ENCODE measurements around the gene CTAG1B. TPM values are rescaled to one million over a fixed set of nuclear protein-coding genes. Genes with fewer than 3 reads are reported as not detected.
"Not testable (repeated sequence)": the region's sequence is repeated elsewhere in the genome, so short reads cannot be mapped to it uniquely, and the experiment has no call there.

Gene CTAG1B
- polyA plus RNA-seq, 1 experiment = not detected

DNA sequence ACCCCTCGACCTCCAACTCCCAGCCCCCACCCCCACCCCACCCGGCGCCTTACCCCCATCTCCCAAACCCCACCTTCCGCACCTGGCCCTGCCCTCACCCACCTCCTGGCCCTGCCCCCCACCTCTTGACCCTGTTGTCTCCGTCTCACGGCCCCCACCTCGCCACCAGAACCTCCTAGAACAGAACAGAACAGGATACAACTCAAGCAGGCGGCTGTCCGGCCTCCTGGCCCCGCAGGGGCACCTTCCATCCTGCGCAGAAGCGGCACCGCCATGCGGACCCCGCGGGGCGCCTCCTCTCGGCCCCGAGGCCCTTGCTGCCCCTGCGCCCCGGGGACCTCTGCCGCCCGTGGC, 33.9 kb upstream of the CTAG1B start:
- H3K4me3 ChIP-seq (ENCODE audit: low read depth, low read length) = no peak overlapping the region
- no peaks in the 10 kb centered on the region for H3K36me3 ChIP-seq (ENCODE audit: control insufficient read depth, insufficient read depth, low read length)
- POLR2A ChIA-PET = no interaction called here
- no peak for DNase-seq (ENCODE audit: low read depth)
- CTCF ChIA-PET = no interaction called here
- TF ChIP-seq, protein P1, sequence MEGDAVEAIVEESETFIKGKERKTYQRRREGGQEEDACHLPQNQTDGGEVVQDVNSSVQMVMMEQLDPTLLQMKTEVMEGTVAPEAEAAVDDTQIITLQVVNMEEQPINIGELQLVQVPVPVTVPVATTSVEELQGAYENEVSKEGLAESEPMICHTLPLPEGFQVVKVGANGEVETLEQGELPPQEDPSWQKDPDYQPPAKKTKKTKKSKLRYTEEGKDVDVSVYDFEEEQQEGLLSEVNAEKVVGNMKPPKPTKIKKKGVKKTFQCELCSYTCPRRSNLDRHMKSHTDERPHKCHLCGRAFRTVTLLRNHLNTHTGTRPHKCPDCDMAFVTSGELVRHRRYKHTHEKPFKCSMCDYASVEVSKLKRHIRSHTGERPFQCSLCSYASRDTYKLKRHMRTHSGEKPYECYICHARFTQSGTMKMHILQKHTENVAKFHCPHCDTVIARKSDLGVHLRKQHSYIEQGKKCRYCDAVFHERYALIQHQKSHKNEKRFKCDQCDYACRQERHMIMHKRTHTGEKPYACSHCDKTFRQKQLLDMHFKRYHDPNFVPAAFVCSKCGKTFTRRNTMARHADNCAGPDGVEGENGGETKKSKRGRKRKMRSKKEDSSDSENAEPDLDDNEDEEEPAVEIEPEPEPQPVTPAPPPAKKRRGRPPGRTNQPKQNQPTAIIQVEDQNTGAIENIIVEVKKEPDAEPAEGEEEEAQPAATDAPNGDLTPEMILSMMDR (IDR thresholded peaks at IDR 0.05; ENCODE audit: insufficient read depth, low read depth, low read length) = no peak
- H3K27me3 ChIP-seq (ENCODE audit: control insufficient read depth, insufficient read depth, low read length) = no peaks in the 10 kb centered on the region

DNA sequence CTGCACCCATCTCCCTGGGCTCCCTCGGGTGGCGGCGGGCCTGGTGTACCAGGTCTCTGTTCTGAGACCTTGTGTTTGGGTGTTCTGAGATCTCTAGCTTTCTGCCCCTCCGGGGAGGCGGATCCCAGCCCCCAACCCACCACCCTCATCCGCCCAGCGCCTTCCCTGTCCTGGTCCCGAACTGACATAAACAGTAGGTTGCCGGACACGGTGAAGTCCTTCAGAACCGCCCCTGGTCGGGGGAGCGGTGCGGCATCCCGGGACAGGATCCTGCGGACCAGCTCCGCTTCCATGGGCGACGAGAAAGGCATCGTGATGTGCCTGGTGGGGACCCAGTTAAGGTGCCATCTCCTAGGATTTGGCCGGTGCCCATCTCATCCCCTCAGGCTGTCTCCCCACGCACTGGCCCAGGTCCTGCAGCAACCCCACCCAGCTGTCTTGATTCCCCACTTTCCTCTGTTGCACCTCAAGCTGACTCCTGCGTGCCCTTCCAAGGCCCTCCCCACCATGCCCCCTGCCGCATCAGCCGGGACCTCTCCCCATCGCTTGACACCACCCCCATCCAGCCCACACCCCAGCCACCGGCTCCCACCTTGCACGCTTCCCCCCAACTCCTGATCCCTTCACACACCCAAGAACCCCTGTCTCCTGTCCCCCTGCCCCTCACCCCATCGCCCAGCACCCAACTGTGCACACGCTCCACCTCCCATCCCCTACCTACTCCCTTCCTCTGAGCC, 33.4 kb upstream of the CTAG1B start:
- Histone ChIP-seq H3K36me3 (ENCODE audit: control insufficient read depth, insufficient read depth, low read length) (no peaks in the 10 kb centered on the region), H3K27me3 (ENCODE audit: control insufficient read depth, insufficient read depth, low read length) (no peaks in the 10 kb centered on the region), H3K4me3 (ENCODE audit: low read depth, low read length) (no peak overlapping the region)
- ChIA-PET POLR2A (no interaction called here), CTCF (no interaction called here)
- TF ChIP-seq, protein P1 (IDR thresholded peaks at IDR 0.05; ENCODE audit: insufficient read depth, low read depth, low read length) = no peak
- DNase-seq (ENCODE audit: low read depth) = no peak

DNA sequence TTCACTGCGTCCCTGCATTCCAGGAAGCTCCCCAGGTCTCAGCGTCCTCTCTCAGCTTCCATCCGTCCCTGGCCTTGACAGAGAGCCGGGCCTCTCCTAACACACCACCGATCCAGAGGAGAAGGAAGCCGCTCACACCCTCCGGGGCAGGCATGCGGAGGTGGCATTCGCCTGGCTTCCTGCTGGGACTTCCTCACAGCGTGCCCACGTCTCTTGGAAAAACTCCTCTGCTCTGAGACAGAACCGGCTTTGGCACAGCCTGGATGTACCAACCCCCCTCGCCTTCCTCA, 31.1 kb upstream of the CTAG1B start:
- no peak for DNase-seq (ENCODE audit: low read depth)
- H3K4me3 ChIP-seq (ENCODE audit: low read depth, low read length) = no peak overlapping the region
- TF ChIP-seq, protein P1 (IDR thresholded peaks at IDR 0.05; ENCODE audit: insufficient read depth, low read depth, low read length) = no peak
- CTCF ChIA-PET = no interaction called here
- POLR2A ChIA-PET = no interaction called here
- no peaks in the 10 kb centered on the region for H3K36me3 ChIP-seq (ENCODE audit: control insufficient read depth, insufficient read depth, low read length)
- no peaks in the 10 kb centered on the region for H3K27me3 ChIP-seq (ENCODE audit: control insufficient read depth, insufficient read depth, low read length)

DNA sequence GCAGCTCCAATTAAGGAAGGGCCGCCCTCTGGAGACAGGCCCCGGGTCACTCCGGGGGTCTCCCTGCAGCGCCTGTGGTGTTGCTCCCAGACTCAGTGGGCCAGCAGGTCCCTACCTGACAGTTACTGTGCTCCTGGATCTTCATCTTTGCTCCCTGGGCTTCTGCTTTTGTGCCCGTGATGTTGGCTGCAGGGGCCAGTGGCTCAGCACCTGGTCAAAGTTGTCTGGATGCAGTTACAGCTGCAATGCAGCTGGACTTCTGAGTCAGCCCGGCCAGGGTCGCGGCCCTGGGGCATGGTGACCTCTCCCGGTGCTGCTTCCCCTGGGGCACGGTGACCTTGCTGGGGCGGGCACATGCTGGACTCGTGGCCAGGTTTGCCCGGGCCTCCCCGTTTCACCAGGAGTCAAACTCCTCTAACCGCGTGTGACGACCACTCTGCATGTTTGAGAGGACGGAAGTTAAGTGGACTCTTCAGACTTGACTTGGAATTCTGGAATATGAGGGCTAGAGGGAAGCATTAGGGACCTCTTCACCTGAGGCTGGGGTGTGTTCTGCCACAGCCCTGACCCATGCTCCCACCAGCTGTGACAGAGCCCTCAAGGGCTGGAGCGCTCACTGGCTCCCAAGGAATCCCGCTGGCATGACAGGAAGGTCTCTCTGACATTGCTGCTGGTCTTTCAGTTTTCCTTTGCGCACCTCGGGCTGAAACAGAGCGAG, 30.6 kb upstream of the CTAG1B start:
- H3K36me3 ChIP-seq (ENCODE audit: control insufficient read depth, insufficient read depth, low read length) = no peaks in the 10 kb centered on the region
- H3K4me3 ChIP-seq (ENCODE audit: low read depth, low read length) = no peak overlapping the region
- CTCF ChIA-PET = no interaction called here
- TF ChIP-seq, protein P1 (IDR thresholded peaks at IDR 0.05; ENCODE audit: insufficient read depth, low read depth, low read length) = no peak
- POLR2A ChIA-PET = no interaction called here
- H3K27me3 ChIP-seq (ENCODE audit: control insufficient read depth, insufficient read depth, low read length) = no peaks in the 10 kb centered on the region
- no peak for DNase-seq (ENCODE audit: low read depth)

DNA sequence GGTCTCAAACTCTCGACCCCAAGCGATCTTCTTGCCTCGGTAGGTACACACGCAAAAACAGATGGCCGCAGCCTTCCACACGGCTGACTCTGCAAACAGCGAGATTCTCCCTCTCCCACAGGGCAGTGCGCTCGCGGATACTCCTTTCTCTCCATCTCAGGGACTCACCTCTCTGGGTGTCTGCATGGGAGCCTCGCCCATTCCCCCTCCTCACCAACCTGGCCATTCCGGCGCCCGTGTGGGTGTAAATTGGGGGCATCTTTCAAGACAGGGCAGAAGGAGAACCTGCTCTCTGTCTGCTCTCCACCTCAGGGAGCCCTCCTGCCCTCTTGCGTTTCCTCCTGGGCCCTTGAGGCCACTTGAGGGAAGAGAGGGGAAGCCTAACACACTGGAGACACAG, 29.8 kb upstream of the CTAG1B start:
- TF ChIP-seq, protein P1 (IDR thresholded peaks at IDR 0.05; ENCODE audit: insufficient read depth, low read depth, low read length) = no peak
- no peak for DNase-seq (ENCODE audit: low read depth)
- Histone ChIP-seq H3K36me3 (ENCODE audit: control insufficient read depth, insufficient read depth, low read length) (no peaks in the 10 kb centered on the region), H3K27me3 (ENCODE audit: control insufficient read depth, insufficient read depth, low read length) (no peaks in the 10 kb centered on the region), H3K4me3 (ENCODE audit: low read depth, low read length) (no peak overlapping the region)
- ChIA-PET CTCF (no interaction called here), POLR2A (no interaction called here)

DNA sequence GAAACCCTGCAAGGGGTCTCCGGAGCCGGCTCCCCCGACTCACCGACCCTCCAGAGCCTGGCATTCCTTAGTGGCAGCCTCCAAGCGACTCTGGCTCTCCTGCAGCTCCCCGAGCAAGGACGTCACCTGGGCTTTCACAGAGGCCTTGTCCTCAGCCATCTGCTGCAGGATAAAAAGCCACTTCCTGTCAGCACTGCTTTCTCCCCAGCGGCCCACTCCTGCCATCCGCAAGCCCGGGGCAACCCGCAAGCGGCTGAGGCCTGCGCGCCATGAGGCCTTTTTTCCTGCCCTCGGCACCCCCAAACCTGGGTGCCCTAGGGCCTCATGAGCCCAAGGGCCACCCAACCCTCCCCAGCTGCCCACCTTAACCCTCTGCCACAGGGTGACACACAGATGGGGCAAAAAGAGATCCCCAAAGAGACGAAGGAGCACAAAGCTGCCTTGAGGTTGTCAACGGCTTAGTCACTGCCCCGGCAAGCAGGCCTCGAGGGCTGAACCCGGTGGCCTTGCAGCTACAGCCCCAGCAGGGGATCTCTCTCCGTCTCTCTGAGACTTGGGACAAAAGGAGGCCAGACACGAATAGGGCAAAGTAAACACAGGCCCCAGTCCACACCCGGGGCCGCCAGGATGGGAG, 26.8 kb upstream of the CTAG1B start:
- H3K36me3 ChIP-seq (ENCODE audit: control insufficient read depth, insufficient read depth, low read length); H3K27me3 ChIP-seq (ENCODE audit: control insufficient read depth, insufficient read depth, low read length); CTCF ChIA-PET; H3K4me3 ChIP-seq (ENCODE audit: low read depth, low read length); POLR2A ChIA-PET; DNase-seq (ENCODE audit: low read depth): not testable (repeated sequence)

DNA sequence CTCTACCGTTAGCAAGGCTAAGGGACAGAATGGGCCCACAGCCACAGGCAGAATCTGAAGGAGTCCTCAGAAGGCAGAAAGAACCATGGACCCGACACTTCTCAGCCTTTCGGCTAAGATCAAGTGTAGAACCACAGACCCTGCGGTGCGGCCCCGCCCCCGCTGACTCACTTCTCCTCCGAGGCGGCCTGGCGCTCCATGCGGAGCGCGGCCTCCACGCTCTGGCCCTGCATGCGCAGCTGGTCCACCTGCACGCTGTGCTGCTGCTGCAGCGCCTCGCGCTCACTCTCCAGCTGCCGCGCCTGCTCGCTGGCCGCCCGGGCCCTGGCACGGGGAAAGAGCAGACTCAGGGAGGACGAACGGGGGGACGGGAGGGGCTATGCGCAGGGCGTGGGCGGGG, 24.6 kb upstream of the CTAG1B start:
- H3K4me3 ChIP-seq (ENCODE audit: low read depth, low read length); DNase-seq (ENCODE audit: low read depth); H3K27me3 ChIP-seq (ENCODE audit: control insufficient read depth, insufficient read depth, low read length); H3K36me3 ChIP-seq (ENCODE audit: control insufficient read depth, insufficient read depth, low read length); CTCF ChIA-PET; POLR2A ChIA-PET: not testable (repeated sequence)

DNA sequence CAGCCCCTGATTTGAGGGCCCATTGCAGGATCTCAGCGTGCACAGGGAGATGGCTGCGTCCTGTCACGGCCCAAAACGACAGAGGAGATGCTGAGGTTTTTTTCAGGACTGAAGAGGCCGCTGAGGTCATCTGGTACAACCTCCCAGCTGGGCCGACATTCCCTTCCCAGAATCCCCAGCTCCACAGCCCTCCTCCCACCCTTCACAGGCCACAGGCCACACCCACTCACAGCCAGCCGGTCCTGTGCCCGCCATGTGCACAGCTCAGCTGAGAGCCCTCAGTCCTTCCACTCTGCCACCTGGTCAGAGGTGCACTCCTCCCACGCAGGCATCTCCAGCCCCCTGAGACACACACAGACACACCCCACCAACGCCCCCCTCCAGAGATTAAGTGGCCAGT, 22.7 kb upstream of the CTAG1B start:
- POLR2A ChIA-PET; DNase-seq (ENCODE audit: low read depth); H3K4me3 ChIP-seq (ENCODE audit: low read depth, low read length); H3K36me3 ChIP-seq (ENCODE audit: control insufficient read depth, insufficient read depth, low read length); H3K27me3 ChIP-seq (ENCODE audit: control insufficient read depth, insufficient read depth, low read length); CTCF ChIA-PET: not testable (repeated sequence)
